Astrocyte of the cerebellum (primary cell): Measurements from ENCODE around the gene CT45A10.
"Not testable (repeated sequence)": the region's sequence is repeated elsewhere in the genome, so short reads cannot be mapped to it uniquely, and the experiment has no call there.

Experiments used
- DNase-seq: peaks from one replicate; pipeline ENCODE4 v3.0.0-alpha.2; 2011; ENCODE audit warnings: low read depth
- H3K4me3 ChIP-seq: 2 replicates; pipeline ENCODE4 v1.5.1; 2011; ENCODE audit warnings: mild to moderate bottlenecking, low read depth, low read length, moderate library complexity
- CTCF ChIP-seq: IDR thresholded peaks from 2 replicates; pipeline ENCODE4 v1.5.1; 2012; ENCODE audit warnings: low read length, low read depth, moderate library complexity, mild to moderate bottlenecking; ENCODE audit errors: missing control alignments
- in situ Hi-C: cut with HindIII; loops from 2 replicates; pipeline ENCODE4 v1.10.0; 2017; ENCODE audit warnings: low sequenced_read_pairs

The CT45A10 gene

GRCh38 chrX:135892781-135893180 is 463 bp downstream of the CT45A10 start:
- in situ Hi-C loops, result no loop called here
- no peak for TF ChIP-seq CTCF
- DNase-seq, result no peak
- H3K4me3 ChIP-seq, result no peak overlapping the region

DNA sequence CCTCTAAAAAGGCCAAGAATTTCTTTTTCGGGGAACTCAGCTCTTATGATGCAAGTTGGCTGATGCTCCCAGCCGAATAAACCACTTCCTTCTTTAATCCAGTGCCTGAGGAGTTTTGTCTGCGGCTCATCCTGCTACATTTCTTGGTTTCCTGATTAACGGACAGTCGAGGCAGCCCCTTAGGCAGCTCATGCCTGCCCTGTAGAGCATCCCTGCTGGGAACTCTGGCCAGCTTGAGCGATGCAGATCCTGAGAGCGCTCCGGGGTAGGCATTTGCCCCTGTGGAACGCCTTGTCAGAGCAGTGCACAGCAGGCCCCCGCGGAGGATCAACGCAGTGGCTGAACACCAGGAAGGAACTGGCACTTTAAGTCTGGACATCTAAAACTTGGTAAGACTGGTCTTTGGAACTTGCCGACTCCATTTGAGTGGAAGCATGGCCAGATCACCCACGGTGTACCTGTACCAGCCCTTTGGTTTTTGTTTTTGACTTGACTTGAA is 3.1 kb downstream of the CT45A10 start:
- in situ Hi-C loops, result no loop called here
- no peak overlapping the region for H3K4me3 ChIP-seq
- no peak for DNase-seq
- TF ChIP-seq CTCF, result no peak

GRCh38 chrX:135888976-135889375 is 4.3 kb downstream of the CT45A10 start:
- in situ Hi-C loops, DNase-seq, H3K4me3 ChIP-seq: not testable (repeated sequence)

- H3K4me3 ChIP-seq, DNase-seq, in situ Hi-C loops: not testable (repeated sequence)
These were observed 5.0 kb downstream of the CT45A10 start for GRCh38 chrX:135888230-135888629.

DNA sequence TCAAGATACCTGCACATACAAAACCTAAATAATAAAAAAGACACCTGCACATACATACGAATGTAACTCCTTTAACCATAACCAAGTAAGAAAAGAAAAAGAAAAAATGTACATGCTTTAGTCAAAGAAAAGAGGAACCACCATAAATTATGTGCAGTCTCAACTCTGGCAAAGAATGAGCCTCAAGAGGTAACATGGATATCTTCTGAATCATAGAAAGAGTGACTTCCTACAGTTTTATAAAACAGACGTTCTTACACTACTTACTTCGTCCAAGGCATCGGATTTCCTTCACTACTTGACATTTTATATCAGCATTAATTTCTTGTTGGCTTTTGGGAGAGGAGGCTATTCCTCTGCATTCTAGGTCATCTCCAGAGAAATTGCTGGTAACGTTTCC is 10.5 kb downstream of the CT45A10 start:
- H3K4me3 ChIP-seq, DNase-seq, in situ Hi-C loops: not testable (repeated sequence)

DNA sequence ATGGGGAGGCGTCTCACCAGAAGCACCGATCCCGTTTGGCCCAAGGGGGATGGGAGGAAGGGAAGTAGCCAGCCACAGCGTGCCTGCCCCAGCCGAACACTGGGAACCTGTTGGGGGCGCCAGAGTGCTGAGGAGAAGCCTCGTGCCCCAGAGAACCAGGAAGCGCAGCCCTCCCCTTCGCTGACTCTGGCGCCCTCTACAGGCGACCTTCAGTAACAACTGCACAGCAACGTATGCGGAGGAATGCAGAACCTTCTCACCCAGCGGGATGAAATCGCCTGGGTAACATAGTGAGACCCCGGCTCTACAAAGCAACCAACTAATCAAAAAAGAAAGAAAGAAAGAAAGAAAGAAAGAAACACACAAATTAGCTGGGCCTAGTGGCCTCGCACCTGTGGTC is 21.5 kb downstream of the CT45A10 start, which contains the start of gene CT45A9:
Gene CT45A9 (minus strand): TSS at position 101 of the 400 bp plus-strand sequence. CDS start 3,751 bp downstream, outside the sequence.
- DNase-seq, in situ Hi-C loops, H3K4me3 ChIP-seq: not testable (repeated sequence)

DNA sequence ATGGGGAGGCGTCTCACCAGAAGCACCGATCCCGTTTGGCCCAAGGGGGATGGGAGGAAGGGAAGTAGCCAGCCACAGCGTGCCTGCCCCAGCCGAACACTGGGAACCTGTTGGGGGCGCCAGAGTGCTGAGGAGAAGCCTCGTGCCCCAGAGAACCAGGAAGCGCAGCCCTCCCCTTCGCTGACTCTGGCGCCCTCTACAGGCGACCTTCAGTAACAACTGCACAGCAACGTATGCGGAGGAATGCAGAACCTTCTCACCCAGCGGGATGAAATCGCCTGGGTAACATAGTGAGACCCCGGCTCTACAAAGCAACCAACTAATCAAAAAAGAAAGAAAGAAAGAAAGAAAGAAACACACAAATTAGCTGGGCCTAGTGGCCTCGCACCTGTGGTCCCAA is 38.8 kb downstream of the CT45A10 start, which contains the start of gene CT45A8:
Gene CT45A8 (minus strand): TSS at position 101 of the 400 bp plus-strand sequence. CDS start 3,755 bp downstream, outside the sequence.
- in situ Hi-C loops, DNase-seq, H3K4me3 ChIP-seq: not testable (repeated sequence)

GRCh38 chrX:135837180-135837579 is 56.1 kb downstream of the CT45A10 start, which contains the start of gene CT45A7:
Gene CT45A7 (minus strand): TSS chrX:135837280. CDS start chrX:135833533, 3,747 bp downstream.
- H3K4me3 ChIP-seq, in situ Hi-C loops, DNase-seq: not testable (repeated sequence)
